Measurements from ENCODE around the gene SACS.
"Not testable (repeated sequence)": the region's sequence is repeated elsewhere in the genome, so short reads cannot be mapped to it uniquely, and the experiment has no call there.

SACS gene

GRCh38 chr13:23320926-23321534 is 112.5 kb downstream of the SACS start:
- Mint-ChIP-seq H3K4me3 (peak overlapping the region; percentile 93 to 95), H3K9me3 (no peaks in the 10 kb centered on the region), H3K27ac (peak overlapping the region; percentile 97 to 98), H3K36me3 (ENCODE audit: insufficient read depth) (peaks cover 3% of the 10 kb centered on the region), H3K4me1 (ENCODE audit: low read depth in 2 of 2) (peaks cover 11 to 32% of the 10 kb centered on the region in 2 donors), H3K27me3 (no peaks in the 10 kb centered on the region)
- ATAC-seq (replicated peaks) (peak; percentile 53), DNase-seq (no peak)

DNA sequence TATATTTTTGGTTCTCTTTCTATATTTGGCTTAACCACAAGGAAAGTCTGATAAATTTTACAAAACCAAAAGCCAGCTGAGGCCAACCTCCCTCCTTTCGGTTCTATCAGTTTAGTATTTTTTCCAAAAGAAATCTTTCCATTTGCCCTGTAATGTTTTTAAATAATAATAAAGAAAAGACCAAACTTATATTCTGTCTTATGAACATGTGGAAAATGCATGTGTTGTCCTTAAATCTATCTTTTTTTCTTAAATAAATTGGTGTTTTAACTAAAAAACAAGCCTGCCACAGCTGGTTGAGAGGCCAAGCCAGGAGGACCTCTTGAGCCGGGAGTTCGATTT is 113.6 kb downstream of the SACS start:
- DNase-seq, result no peak
- Mint-ChIP-seq H3K27ac (no peak overlapping the region), H3K4me1 (ENCODE audit: low read depth in 2 of 2) (peaks cover 11 to 32% of the 10 kb centered on the region in 2 donors), H3K36me3 (ENCODE audit: insufficient read depth) (peaks cover 3% of the 10 kb centered on the region), H3K27me3 (no peaks in the 10 kb centered on the region), H3K4me3 (peak overlapping the region in 1 of 2 donors; percentile 93), H3K9me3 (no peaks in the 10 kb centered on the region)
- no peak for ATAC-seq (replicated peaks)

GRCh38 chr13:23314837-23315236 is 118.7 kb downstream of the SACS start:
- not testable (repeated sequence) for H3K27me3 Mint-ChIP-seq; H3K9me3 Mint-ChIP-seq; DNase-seq; H3K4me3 Mint-ChIP-seq; H3K36me3 Mint-ChIP-seq (ENCODE audit: insufficient read depth); ATAC-seq (replicated peaks); H3K27ac Mint-ChIP-seq
- H3K4me1 Mint-ChIP-seq (ENCODE audit: low read depth in 2 of 2), result peaks cover 0 to 13% of the 10 kb centered on the region in 2 donors

DNA sequence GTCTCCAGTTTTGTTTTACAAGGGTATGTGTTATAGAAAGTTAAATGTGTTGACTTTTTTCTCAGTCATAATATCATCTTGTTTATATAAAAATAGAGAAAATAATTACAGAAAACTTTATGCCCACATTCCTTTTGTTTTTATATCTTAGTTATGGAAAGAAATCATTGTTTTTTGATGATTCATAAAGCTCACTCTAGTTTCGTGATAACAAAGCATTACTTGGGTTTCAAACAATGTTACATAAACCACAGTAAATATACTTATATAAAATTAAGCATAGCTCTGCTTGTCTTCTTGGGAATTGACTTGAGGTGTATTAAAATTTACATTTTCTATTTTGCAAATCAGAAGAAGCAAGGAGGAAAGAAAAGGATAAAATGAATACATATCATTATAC is 140.9 kb downstream of the SACS start:
- no peak for ATAC-seq (replicated peaks)
- H3K27me3 Mint-ChIP-seq, result peaks cover 18 to 24% of the 10 kb centered on the region in 2 donors
- H3K36me3 Mint-ChIP-seq (ENCODE audit: insufficient read depth), result no peaks in the 10 kb centered on the region
- no peaks in the 10 kb centered on the region for H3K4me1 Mint-ChIP-seq (ENCODE audit: low read depth in 2 of 2)
- H3K4me3 Mint-ChIP-seq, result no peak overlapping the region
- no peak overlapping the region for H3K27ac Mint-ChIP-seq
- no peak for DNase-seq
- H3K9me3 Mint-ChIP-seq, result no peaks in the 10 kb centered on the region

GRCh38 chr13:23289917-23290357 is 143.6 kb downstream of the SACS start:
- H3K4me3 Mint-ChIP-seq, result no peak overlapping the region
- ATAC-seq (replicated peaks) (no peak), DNase-seq (no peak)
- no peaks in the 10 kb centered on the region for H3K36me3 Mint-ChIP-seq (ENCODE audit: insufficient read depth)
- no peaks in the 10 kb centered on the region for H3K9me3 Mint-ChIP-seq
- no peaks in the 10 kb centered on the region for H3K4me1 Mint-ChIP-seq (ENCODE audit: low read depth in 2 of 2)
- H3K27ac Mint-ChIP-seq, result no peak overlapping the region
- peaks cover 22 to 40% of the 10 kb centered on the region in 2 donors for H3K27me3 Mint-ChIP-seq

GRCh38 chr13:23288995-23289394 is 144.5 kb downstream of the SACS start:
- H3K27me3 Mint-ChIP-seq, result peaks cover 32 to 50% of the 10 kb centered on the region in 2 donors
- H3K36me3 Mint-ChIP-seq (ENCODE audit: insufficient read depth), result no peaks in the 10 kb centered on the region
- no peak overlapping the region for H3K4me3 Mint-ChIP-seq
- DNase-seq (no peak), ATAC-seq (replicated peaks) (no peak)
- peaks cover 0 to 2% of the 10 kb centered on the region in 2 donors for H3K9me3 Mint-ChIP-seq
- H3K27ac Mint-ChIP-seq, result no peak overlapping the region
- H3K4me1 Mint-ChIP-seq (ENCODE audit: low read depth in 2 of 2), result no peaks in the 10 kb centered on the region

- H3K9me3 Mint-ChIP-seq, result peaks cover 0 to 2% of the 10 kb centered on the region in 2 donors
- no peaks in the 10 kb centered on the region for H3K4me1 Mint-ChIP-seq (ENCODE audit: low read depth in 2 of 2)
- H3K36me3 Mint-ChIP-seq (ENCODE audit: insufficient read depth), result no peaks in the 10 kb centered on the region
- no peak for DNase-seq
- H3K27ac Mint-ChIP-seq, result no peak overlapping the region
- H3K4me3 Mint-ChIP-seq, result no peak overlapping the region
- H3K27me3 Mint-ChIP-seq, result peaks cover 35 to 54% of the 10 kb centered on the region in 2 donors
- ATAC-seq (replicated peaks), result no peak
Measured at GRCh38 chr13:23288564-23288963, 144.9 kb downstream of the SACS start.

GRCh38 chr13:23279321-23279720 is 154.2 kb downstream of the SACS start:
- Mint-ChIP-seq H3K4me3 (no peak overlapping the region), H3K27me3 (peaks cover 20 to 35% of the 10 kb centered on the region in 2 donors), H3K27ac (no peak overlapping the region), H3K36me3 (ENCODE audit: insufficient read depth) (no peaks in the 10 kb centered on the region), H3K9me3 (no peaks in the 10 kb centered on the region), H3K4me1 (ENCODE audit: low read depth in 2 of 2) (no peaks in the 10 kb centered on the region)
- DNase-seq (no peak), ATAC-seq (replicated peaks) (no peak)

All from effector memory CD8-positive, alpha-beta T cell (primary cell).